PC-9 (cell line): ENCODE results near the gene TMEM50A. TPM values are rescaled to one million over a fixed set of nuclear protein-coding genes. Genes with fewer than 3 reads are reported as not detected.
"Not testable (repeated sequence)": the region's sequence is repeated elsewhere in the genome, so short reads cannot be mapped to it uniquely, and the experiment has no call there.

ENCODE experiments used
- BruUV-seq: library from RNA; stranded (reverse); fragments of 400-500 nt; replicated peaks from 2 replicates; lab custom pipeline; 2021; lab: Mats Ljungman, UMichigan
- CTCF ChIA-PET: fragments of 300-600 bp; sonication (Branson Sonifier 250); formaldehyde crosslinking; loops from one replicate; lab custom pipeline; 2022; ENCODE audit warnings: antibody characterized with exemption; lab: Charles Lee
- POLR2A ChIA-PET: fragments of 300-600 bp; sonication (Branson Sonifier 250); formaldehyde crosslinking; loops from one replicate; lab custom pipeline; 2022; ENCODE audit warnings: antibody characterized with exemption; ENCODE audit not compliant: unreplicated experiment; lab: Charles Lee
- DNase-seq, 2 experiments: peaks; one replicate each; pipeline versions ENCODE4 v3.0.0 to v3.0.0-alpha.2; 2015 to 2022; ENCODE audit warnings: mixed read lengths in 1 of 2
- H2AFZ ChIP-seq: fragments of 200-600 bp; sonication (generic); 2 replicates; pipeline ENCODE4 v1.8.1; 2017; ENCODE audit warnings: antibody characterized with exemption
- H3F3A ChIP-seq: fragments of 200-600 bp; sonication (generic); 2 replicates; pipeline ENCODE4 v1.8.1; 2017; ENCODE audit warnings: antibody characterized with exemption, mild to moderate bottlenecking, low read depth; ENCODE audit not compliant: insufficient read depth
- H3K27ac ChIP-seq: fragments of 200-600 bp; sonication (generic); 2 replicates; pipeline ENCODE4 v1.6.1; 2016; ENCODE audit warnings: mixed run types
- H3K27me3 ChIP-seq: fragments of 200-600 bp; sonication (generic); 2 replicates; pipeline ENCODE4 v1.6.1; 2016; ENCODE audit warnings: low read depth, mixed run types; ENCODE audit not compliant: insufficient read depth
- H3K36me3 ChIP-seq: fragments of 200-600 bp; sonication (generic); 2 replicates; pipeline ENCODE4 v1.6.1; 2016; ENCODE audit warnings: low read depth, mixed run types
- H3K4me1 ChIP-seq: fragments of 200-600 bp; sonication (generic); replicated peaks from 2 replicates; pipeline ENCODE4 v1.6.1; 2016; ENCODE audit warnings: mixed run types; ENCODE audit not compliant: insufficient read depth
- H3K4me2 ChIP-seq: fragments of 200-600 bp; sonication (generic); 2 replicates; pipeline ENCODE4 v1.6.1; 2017; ENCODE audit warnings: mixed run types
- H3K4me3 ChIP-seq: fragments of 200-600 bp; sonication (generic); 2 replicates; pipeline ENCODE4 v1.6.1; 2016; ENCODE audit warnings: mixed run types
- H3K79me2 ChIP-seq: fragments of 200-600 bp; sonication (generic); 2 replicates; pipeline ENCODE4 v1.6.1; 2017; ENCODE audit warnings: low read depth, mixed run types
- H3K9me2 ChIP-seq: fragments of 200-600 bp; sonication (generic); 2 replicates; pipeline ENCODE4 v1.8.1; 2017; ENCODE audit warnings: mild to moderate bottlenecking; ENCODE audit not compliant: insufficient read depth
- H3K9me3 ChIP-seq: fragments of 200-600 bp; sonication (generic); 2 replicates; pipeline ENCODE4 v1.8.1; 2016; ENCODE audit warnings: low read depth; ENCODE audit not compliant: insufficient read depth
- H4K20me1 ChIP-seq: fragments of 200-600 bp; sonication (generic); 2 replicates; pipeline ENCODE4 v1.8.1; 2017; ENCODE audit not compliant: insufficient read depth
- EZH2 ChIP-seq: fragments of 200-600 bp; sonication (generic); IDR thresholded peaks from 2 replicates; pipeline ENCODE4 v1.8.0; 2017; ENCODE audit warnings: antibody characterized with exemption, low read depth
- intact Hi-C: fragments of 100-400 bp; cut with micrococcal nuclease; formaldehyde crosslinking; loops from one replicate; pipeline ENCODE4 v1.10.0; 2022; ENCODE audit not compliant: unreplicated experiment
- total RNA-seq: library from RNA; stranded (reverse); gene quantifications from 2 replicates; pipeline ENCODE4 v1.2.3, GENCODE V29; 2021
- TF ChIP-seq, protein P1 (sequence below): fragments of 200-600 bp; sonication (generic); conservative IDR thresholded peaks from 2 replicates; pipeline ENCODE4 v1.6.1; 2017; ENCODE audit warnings: mixed run types, antibody characterized with exemption, mild to moderate bottlenecking, moderate library complexity

The TMEM50A gene
- total RNA-seq, 1 experiment from 2014 or later, result 81.9 TPM

DNA sequence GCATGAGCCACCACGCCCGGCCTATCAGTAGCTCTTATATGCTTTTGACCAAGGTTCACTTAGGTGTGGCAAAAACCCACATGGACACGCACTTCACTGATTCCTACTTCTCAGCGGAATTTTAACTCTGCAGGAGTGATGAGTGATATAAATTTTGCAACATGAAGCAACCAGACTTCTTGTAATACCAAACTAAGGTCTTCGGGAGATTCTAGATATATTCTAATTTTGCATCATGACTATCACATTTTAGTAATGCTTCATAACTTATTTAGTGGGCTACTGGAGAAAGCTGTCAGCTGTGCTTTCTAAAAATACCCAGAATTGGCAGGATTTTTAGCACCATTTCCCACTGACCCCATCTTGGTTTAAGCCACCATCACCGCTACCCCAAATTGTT, 54.7 kb downstream of the TMEM50A start:
- POLR2A ChIA-PET, result no interaction called here
- BruUV-seq, result no TSS peak
- Histone ChIP-seq H3K79me2 (no peaks in the 10 kb centered on the region), H2AFZ (no peak overlapping the region), H3K9me2 (no peaks in the 10 kb centered on the region), H3K36me3 (no peaks in the 10 kb centered on the region), H3K4me3 (no peak overlapping the region), H3K4me1 (no peaks in the 10 kb centered on the region), H3K27ac (no peak overlapping the region), H3F3A (no peaks in the 10 kb centered on the region), H3K4me2 (no peak overlapping the region), H3K9me3 (no peaks in the 10 kb centered on the region), H3K27me3 (no peaks in the 10 kb centered on the region), H4K20me1 (no peaks in the 10 kb centered on the region)
- intact Hi-C loops, result no loop called here
- DNase-seq, result no peak
- CTCF ChIA-PET, result no interaction called here
- TF ChIP-seq, protein P1, sequence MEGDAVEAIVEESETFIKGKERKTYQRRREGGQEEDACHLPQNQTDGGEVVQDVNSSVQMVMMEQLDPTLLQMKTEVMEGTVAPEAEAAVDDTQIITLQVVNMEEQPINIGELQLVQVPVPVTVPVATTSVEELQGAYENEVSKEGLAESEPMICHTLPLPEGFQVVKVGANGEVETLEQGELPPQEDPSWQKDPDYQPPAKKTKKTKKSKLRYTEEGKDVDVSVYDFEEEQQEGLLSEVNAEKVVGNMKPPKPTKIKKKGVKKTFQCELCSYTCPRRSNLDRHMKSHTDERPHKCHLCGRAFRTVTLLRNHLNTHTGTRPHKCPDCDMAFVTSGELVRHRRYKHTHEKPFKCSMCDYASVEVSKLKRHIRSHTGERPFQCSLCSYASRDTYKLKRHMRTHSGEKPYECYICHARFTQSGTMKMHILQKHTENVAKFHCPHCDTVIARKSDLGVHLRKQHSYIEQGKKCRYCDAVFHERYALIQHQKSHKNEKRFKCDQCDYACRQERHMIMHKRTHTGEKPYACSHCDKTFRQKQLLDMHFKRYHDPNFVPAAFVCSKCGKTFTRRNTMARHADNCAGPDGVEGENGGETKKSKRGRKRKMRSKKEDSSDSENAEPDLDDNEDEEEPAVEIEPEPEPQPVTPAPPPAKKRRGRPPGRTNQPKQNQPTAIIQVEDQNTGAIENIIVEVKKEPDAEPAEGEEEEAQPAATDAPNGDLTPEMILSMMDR, result no peak
- no peak for TF ChIP-seq EZH2

DNA sequence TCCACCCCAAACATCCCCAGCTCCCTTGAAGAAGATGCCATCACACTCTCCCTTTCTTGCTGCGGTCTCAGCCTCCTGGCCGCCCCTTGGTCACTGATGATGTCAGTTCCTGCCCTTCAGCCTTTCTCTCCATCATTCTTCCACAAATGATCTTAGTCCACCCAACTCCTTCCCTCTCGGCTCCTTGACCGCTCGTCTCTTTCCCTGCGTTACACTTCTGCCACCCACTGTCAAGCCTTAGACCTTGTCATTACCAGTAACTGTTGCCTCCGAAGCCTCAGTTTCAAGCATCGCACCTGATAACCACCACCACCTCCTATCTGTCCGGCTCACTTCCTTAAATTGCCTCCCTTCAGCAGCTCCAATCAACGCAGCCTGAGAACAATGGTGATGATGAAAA, 59.4 kb downstream of the TMEM50A start:
- POLR2A ChIA-PET, H3F3A ChIP-seq, BruUV-seq, H2AFZ ChIP-seq, H3K36me3 ChIP-seq, H4K20me1 ChIP-seq, CTCF ChIA-PET, H3K79me2 ChIP-seq, H3K9me2 ChIP-seq, H3K27ac ChIP-seq, H3K4me3 ChIP-seq, DNase-seq, H3K27me3 ChIP-seq, H3K4me2 ChIP-seq, H3K9me3 ChIP-seq, intact Hi-C loops, H3K4me1 ChIP-seq: not testable (repeated sequence)

DNA sequence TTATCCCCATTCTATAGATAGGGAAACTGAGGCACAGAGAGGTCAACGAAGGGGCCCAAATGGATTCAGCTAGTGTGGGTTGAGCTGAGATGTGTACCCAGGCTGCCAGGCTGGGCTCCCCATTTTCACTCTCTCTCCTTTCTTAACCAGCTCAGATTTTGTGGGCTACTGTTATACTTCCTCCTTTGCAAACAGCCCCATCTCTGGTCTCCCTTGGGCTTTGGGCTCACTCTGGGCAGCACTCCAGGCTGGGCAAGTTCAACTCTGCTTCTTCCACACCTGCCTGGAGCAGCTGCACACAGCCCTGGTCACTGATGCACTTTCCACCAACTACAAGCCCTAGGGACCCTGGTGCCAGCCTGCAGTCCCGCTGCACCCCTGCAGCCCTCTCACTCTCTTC, 59.9 kb downstream of the TMEM50A start:
- H4K20me1 ChIP-seq, H3K27ac ChIP-seq, H3K36me3 ChIP-seq, H3K79me2 ChIP-seq, H3K4me3 ChIP-seq, CTCF ChIA-PET, H2AFZ ChIP-seq, H3K9me2 ChIP-seq, H3K27me3 ChIP-seq, BruUV-seq, DNase-seq, intact Hi-C loops, H3F3A ChIP-seq, H3K4me1 ChIP-seq, H3K4me2 ChIP-seq, H3K9me3 ChIP-seq, POLR2A ChIA-PET: not testable (repeated sequence)

DNA sequence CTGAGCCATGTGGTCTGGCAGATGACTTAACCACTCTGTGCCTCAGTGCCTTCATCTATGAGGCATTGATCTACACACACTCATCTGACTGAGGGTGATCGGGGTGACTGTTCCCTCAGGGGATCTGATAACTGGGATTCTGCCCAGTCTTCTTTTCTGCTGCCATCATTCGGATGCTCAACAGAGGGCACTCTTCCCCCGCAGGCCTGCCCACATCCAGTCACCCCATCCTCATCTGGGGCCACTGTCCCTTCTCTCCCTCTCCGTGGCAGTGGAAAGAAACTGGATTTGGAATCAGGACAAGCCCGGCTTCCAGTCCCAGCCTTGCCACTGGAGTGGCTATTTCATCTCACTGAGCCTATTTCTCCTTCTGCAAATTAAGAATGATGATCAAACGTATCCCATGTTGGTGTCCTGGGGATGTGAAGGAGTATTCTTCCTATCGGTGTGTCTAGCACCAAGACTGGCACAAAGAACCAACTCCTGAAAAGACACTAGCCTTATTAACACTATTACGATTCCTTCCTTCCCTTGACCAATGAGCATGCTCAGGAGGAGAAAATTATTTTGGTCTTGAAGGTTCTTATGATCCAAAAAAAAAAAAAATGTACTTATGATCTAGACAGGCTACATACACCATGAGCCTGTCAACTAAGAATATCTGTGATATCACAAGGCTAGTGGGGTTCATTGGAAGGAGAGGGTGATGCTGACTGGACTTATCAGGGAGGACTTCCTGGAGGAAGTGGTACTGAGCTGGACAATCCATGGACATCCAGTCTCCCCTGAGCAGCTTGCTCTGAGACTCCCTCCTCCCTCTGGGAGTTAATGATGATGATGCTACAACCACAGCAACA, 65.0 kb downstream of the TMEM50A start:
- H3K4me2 ChIP-seq, BruUV-seq, H3K36me3 ChIP-seq, H2AFZ ChIP-seq, H3K9me3 ChIP-seq, H3K9me2 ChIP-seq, H4K20me1 ChIP-seq, H3K4me3 ChIP-seq, H3F3A ChIP-seq, H3K27me3 ChIP-seq, intact Hi-C loops, H3K4me1 ChIP-seq, POLR2A ChIA-PET, H3K79me2 ChIP-seq, H3K27ac ChIP-seq, CTCF ChIA-PET: not testable (repeated sequence)
- TF ChIP-seq, protein P1, result peak; percentile 45
- DNase-seq, result peak in 1 of 2 experiments; percentile 26

DNA sequence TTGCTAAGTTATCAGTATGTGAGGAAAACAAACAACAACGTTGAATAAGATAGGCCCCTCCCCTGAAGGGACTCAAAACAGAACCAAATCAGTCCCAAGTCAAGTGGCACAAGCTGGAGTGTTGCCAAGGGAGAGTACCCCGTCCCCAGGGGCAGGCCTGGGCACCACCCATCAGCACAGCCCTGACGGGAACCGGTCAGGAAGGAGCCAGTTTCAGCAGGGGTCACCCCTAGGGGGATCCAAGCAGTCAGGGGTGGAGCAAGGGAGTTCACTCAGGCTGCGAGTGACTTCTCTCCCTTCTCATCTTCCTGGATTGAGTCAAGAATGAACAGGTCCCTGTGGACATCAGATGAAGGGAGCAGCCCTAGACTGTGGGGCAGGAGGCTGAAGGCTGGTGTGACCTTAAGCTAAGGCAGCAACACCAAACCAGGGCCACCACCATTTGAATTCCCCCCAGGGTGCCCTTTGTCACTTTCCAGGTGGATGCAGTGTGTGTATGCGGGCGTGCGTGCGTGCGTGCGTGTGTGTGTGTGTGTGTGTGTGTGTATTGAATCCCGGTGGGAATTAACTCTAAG, 67.7 kb downstream of the TMEM50A start:
- H3K36me3 ChIP-seq, H4K20me1 ChIP-seq, H3K27ac ChIP-seq, POLR2A ChIA-PET, H3K27me3 ChIP-seq, H3K4me1 ChIP-seq, BruUV-seq, H3F3A ChIP-seq, H3K79me2 ChIP-seq, H2AFZ ChIP-seq, H3K4me2 ChIP-seq, intact Hi-C loops, DNase-seq, H3K9me3 ChIP-seq, H3K4me3 ChIP-seq, H3K9me2 ChIP-seq: not testable (repeated sequence)
- CTCF ChIA-PET, result interaction anchor here (0.9 kb wide), 1 partner anchor 119 kb away, joined by 4 read pairs; no protein-coding TSS in a partner anchor
